ENCODE data around the gene BAIAP2L1.

BAIAP2L1 gene

DNA sequence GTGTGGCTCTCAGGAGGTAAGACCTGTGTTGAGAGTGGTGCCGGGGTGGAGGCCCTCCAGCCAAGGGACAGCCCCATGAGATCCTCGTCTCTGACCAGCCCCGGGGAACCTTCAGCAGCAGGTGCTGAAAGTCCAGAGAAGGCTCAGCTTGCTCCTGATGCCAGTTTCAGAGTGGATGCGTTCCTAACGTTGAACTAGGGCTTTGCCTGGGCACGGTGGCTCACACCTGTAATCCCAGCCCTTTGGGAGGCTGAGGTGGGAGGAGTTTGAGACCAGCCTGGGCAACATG lies 45.7 kb downstream of the BAIAP2L1 start:
- DNase-seq, result no peak

DNA sequence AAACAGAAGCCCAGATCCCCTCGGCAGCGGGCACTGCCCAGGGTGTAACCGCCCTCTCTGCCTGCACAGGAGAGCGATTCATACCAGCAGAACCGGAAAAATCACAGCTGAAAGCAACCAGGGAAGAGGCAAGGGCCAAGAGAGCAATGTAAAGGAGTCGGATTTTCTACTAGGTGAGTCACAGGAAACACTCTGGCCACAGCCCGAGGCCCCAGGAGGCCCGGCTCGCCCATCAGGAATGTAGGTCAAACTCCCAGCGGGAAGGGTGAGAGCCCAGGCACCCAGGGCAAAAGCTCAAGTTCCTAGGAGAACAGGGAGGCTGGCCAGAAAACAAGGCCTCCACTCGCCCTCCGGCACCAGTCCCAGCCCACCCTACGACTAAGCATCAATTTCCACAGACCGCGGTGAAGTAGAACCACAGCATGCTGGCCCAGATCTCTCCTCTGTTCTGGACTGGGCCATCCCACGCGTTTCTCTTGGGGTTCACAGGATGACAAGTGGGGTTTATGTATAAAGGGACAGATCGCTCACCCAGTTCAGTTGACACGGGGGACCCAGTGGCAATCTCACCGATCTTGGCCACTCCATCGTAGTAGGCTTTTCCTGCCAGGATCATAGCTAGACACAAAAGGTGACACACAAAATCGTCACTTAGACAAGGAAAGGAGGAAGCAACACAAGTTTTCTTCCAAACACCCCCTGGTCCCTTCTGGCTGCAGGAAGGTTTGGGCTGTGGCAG lies 46.2 kb downstream of the BAIAP2L1 start:
- no peak for DNase-seq

DNA sequence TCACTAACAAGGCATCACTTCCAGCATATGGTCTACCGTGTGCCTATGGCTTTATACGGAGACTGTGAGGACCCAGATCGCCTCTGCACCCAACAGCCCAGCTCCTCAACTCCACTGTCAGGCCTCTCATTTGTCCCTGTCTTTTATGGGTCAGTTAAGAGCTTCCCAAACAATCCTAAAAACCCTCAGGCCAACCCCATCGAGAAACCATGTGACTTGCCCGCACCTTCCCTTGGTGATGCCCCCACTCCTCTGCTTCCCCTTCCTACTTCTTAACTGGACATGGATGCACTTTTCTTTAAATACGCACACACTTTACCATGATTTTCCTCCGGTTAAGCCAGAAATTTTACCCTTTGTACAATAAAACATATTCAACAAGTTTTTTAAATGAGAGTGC lies 46.8 kb downstream of the BAIAP2L1 start:
- DNase-seq, result no peak

DNA sequence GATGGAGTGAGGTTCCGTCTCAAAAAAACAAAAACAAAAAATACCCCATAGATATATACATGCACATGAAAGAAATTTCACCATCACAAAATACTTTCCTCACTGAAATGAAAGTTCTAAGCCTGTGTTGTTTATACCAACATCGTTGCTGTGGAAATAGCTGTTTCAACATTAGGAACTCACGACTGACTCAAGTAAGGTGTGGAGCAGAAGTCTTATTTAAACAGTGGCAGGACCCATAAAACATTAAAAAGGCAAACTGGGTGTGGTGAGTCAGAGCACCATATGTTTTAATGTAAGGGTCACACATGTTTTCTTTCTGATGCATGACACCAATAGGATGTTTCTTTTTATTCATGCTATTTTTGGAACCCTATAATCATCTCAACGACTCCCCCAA lies 48.3 kb downstream of the BAIAP2L1 start:
- no peak for DNase-seq

DNA sequence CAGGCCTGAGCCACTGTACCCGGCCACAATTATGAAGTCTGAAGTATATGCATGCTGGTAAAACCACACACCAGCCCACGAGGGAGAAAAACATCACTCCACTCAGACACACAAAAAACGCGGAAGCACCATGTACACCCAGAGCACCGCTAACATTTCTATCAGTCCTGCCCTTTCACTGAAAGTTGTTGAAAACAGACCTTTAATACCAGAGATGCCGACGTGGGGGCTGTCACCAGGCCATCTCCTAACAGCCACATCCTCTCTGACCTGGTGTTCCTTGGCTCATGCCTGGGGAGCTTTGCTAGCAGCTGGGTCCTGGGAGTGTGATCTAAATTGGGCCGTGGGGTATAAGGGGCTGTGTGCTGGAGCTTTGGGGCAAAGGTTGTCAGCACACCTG lies 49.8 kb downstream of the BAIAP2L1 start:
- no peak for DNase-seq

DNA sequence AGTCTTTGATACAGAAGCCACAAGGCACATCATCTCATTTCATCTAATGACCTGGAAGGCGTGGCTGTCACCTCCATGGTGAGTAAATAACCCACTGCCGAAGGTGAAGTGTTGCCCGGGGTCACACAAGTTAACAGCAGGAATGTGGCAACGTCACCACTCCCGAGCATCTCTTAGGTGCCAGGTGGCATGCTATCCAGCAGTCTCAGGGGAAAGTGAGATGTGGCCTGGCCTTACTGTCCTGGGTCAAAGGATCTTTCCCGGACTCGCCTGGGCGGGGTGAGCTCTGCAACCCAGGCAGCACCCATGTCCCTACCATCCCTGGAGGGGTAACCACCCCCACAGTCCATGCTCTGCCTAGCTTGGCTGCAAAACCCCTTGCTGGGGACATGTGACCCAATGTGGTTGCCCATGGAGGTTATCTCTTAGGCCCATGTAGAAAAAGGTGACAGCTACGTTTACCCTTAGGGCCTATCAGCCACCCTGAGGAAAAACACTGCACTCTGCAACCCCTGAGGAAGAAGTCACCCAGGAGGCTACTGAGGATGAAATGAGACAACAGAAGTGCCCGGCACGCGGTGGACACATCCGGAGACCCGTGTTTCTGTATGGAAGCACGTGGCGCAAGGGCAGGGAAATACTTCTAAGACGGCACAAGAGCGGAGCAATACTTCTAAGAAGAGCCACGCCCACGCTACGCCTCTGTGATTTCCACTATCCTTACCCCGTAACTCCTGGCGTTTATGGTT lies 52.0 kb downstream of the BAIAP2L1 start:
- DNase-seq, result no peak

DNA sequence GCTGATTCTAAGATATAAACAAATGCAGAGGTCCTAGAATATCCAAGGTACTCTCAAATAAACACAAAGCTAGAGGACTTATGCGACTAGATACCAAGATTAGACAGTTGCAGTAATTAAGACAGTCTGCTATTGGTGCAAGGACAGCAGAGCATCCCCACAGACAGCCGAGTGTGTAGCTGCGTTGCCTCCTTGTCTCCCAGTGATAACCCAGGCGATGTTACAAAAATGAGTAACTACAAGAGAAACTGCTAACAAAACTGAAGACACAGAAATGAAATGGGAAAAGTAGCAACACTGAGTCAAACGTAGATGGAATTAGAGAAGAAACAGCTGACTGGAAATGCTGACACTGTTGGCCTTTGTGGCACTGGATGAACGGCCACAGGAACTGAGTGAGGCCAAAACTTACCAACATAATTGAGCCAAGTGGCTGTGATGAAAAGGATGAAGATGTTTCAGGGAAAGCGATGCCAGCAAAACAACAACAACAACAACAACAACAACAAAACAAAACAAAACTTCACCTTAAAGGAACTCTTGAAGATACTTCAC lies 54.3 kb downstream of the BAIAP2L1 start:
- DNase-seq, result no peak

DNA sequence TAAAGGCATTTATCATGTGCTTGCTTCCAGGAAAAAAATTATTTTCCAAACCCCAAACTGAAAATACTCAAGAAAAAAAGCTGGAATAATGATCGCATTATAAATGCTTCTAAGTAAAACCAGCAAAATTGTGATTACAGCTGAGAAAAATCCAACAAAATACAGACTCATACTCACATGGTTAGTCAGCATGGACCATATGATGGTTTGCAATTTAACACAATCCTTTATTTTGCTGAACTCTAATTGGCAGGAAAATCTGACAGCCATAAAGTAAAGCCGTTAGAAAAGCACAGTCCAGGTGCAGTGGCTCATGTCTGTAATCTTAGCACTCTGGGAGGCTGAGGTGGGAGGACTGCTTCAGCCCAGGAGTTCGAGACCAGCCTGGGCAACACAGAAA lies 59.8 kb downstream of the BAIAP2L1 start:
- no peak for DNase-seq

DNA sequence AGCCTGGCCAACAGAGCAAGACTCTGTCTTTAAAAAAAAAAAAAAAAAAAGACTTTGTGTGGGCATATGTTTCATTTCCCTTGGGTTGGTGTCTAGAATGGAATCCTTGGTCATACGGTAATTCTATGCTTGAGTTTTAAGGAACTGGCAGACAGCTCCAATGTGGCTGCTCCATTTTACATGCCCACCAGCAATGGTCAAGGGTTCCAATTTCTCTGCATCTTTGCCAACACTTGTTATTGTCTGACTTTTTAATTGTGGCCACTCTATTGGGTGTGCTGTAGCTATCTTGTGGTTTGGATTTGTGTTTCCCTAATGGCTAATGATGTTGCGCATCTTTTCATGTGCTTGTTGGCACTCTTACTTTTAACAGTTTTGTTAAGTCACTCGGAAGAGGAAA lies 61.8 kb downstream of the BAIAP2L1 start:
- no peak for DNase-seq

DNA sequence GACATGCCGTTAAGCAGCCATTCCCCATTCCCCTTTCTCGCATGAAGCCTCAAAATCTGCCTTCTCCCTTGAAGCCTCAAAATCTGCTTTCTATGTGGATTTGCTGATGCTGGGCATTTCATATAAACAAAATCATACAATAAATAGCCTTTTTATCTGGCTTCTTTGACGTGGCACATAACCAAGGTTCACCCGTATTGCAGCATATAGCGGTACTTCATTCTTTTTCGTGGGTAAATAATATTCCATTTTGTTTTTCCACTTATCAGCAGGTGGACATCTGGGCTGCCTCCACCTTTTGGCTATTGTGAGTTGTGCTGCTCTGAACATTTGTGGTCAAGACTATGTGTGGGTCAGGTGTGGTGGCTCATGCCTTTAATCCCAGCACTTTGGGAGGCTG lies 62.4 kb downstream of the BAIAP2L1 start:
- no peak for DNase-seq

DNA sequence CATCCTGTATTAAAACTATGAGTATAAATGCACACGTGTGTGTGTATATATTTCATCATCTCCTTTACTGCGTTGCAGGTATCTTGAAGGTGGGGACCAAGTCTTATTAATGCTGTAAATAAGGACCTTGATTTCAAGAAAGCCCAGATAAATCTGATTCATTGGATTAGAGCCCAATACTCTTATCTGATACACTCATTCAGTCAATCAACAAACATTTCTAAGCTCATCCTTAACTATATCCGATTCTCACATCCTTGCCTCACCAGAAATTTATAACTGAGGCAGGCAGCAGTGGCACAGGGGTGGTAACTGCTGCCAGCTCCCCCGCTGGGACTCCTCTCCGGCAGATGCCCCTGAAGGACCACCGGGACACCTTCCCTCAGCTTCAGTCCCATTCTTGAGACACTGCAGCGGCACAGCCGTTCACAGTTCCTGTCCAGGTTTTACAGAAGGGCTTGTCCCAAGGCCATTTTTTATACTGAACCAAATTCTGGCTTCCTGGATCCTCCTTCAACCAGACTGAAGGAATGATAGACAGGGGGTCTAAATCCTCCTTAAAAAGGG lies 65.4 kb downstream of the BAIAP2L1 start:
- DNase-seq, result no peak

DNA sequence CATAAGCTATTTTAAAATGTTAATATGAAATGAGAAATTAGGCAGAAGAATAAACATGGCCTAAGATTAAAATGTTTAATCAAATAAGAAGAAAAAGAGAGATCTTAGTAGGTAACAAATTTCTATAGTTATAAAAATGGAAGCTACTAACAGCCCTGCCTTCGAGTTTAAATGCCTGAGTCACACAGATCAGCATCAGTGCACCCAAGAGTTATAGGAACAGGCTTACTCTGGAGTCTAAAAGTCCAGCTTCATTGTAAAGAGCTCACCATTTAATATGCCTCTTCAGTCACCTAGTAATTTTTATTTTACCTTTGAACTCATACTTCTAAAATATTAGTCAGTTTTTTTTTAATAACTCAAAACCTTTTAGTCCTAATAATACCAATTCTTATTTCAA lies 66.8 kb downstream of the BAIAP2L1 start:
- DNase-seq, result no peak

DNA sequence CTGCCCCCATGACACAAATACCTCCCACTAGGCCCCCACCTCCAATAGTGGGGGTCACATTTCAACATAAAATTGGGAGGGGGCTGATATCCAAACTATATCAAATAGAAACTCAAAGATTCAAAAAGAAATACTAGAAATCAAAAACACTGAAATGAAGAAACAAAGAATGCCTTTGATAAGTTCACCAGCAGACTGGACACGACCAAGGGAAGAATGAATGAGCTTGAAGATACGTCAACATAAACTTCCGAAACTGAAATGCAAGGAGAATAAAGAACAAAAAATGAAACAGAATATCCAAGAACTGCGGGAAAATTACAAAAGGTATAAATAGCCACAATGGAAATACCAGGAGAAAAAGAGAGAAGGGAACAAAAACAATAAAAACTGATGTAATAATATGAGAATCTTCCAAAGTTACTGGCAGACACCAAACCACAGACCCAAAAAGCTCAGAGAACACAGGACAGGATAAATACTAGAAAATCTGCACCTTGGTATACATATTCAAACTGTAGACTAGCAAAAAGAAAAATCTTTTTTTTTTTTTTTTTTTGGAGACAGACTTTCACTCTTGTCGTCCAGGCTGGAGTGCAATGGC lies 69.9 kb downstream of the BAIAP2L1 start:
- no peak for DNase-seq

DNA sequence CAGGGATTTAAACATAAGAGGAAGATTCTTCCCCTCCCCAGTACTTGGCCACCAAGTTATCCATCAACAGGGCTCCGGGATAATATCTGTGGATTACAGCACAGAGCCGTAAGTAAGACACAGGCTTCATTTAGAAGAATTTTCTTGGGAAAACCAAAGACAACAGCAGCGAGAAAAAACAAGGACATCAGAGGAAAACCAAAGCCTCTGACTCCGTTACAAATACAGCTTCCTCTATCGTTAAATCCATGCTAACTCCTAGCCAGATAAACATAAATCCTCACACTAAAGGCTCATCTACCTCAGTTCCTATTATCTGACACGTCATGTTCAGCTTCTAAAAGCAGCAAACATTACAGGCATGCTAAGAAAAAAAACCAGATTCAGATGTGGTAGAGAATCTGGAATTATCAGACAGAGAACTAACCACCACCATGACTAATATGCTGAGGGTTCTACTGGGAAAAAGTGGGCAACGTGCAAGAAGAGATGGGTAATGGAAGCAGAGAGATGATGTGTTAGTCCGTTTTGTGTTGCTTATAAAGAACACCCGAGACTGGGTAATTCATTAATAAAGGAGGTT lies 71.0 kb downstream of the BAIAP2L1 start:
- no peak for DNase-seq

DNA sequence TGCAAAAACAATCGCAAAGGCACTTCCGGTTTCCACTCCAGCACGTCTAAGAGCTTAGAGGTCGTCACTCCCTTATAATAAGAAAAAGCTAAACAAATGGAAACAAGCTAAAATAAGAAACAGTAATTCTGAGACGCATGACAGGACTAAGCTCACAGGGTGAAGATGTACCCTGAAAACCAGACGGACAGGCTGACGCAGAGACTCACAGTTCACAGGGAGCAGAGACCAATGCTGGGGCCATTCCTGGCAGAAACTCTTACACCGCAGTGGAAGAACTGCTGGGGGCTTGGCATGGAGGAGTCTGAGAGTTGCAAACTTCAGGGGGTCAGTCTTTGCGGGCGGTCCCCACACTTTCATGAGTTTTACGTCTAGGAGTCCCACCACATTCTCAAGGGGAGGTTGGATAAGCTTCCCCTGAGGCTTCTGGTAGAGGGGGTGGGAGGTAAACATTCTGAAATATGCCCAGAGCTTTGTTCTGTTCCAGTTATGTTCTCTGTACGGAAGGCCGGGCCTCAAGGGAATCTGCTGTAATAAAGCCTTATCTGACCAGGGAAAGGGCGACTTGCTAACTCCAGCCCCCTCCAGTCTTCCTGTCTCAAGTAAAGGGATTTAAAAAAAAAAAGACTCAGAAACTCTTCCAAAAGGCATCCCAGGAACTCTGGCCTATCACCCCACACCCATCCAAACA lies 71.6 kb downstream of the BAIAP2L1 start:
- DNase-seq, result no peak

DNA sequence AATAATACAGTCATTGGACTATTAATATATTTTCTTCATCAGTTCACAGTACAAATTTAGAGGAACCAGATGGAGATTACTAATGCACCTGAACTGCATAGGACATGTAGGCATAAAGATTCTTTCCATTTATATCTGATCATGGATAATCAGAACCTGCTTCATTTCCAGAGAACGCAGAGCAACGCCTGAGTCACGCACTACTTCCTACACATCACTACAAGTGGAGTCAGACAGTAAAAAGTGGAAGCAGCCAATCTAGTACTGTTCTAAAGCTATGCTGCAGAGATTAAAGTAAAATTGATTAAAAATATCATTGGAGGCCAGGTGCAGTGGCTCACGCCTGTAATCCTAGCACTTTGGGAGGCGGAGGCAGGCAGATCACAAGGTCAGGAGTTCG lies 76.1 kb downstream of the BAIAP2L1 start:
- DNase-seq, result no peak

DNA sequence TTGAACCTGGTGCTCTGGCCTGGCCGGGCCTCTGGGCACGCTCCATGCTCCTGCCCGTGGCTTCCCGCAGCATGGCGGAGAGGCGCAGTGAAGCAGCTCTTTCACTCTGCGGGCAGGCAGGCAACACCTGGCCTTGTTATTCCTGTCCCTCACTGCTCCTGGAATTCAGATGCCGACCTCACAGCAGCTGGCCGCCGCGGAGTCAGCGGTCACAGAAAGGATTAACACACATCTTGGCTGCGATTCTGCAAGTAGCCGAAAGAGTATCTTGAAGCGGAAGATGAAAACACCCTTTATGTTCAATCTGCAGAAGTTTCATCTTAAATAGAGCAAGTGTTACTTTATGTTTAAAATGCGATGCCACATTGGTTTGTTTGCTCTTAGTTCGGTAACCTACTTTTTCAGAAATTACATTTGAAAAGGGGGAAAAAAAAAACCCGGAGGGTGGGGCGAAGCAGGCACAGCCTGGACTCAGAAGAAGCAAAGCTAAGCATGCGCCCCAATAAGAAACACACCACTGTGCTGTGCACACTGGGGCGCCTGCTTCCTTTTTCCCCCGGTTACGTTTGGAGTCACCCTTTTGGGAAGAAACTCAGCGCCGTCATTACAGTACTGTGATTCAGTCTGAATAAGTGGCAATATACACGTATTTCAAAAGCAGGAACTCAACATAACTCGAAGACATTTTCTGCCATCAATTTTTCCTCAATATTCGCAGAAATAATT lies 77.1 kb downstream of the BAIAP2L1 start:
- no peak for DNase-seq

DNA sequence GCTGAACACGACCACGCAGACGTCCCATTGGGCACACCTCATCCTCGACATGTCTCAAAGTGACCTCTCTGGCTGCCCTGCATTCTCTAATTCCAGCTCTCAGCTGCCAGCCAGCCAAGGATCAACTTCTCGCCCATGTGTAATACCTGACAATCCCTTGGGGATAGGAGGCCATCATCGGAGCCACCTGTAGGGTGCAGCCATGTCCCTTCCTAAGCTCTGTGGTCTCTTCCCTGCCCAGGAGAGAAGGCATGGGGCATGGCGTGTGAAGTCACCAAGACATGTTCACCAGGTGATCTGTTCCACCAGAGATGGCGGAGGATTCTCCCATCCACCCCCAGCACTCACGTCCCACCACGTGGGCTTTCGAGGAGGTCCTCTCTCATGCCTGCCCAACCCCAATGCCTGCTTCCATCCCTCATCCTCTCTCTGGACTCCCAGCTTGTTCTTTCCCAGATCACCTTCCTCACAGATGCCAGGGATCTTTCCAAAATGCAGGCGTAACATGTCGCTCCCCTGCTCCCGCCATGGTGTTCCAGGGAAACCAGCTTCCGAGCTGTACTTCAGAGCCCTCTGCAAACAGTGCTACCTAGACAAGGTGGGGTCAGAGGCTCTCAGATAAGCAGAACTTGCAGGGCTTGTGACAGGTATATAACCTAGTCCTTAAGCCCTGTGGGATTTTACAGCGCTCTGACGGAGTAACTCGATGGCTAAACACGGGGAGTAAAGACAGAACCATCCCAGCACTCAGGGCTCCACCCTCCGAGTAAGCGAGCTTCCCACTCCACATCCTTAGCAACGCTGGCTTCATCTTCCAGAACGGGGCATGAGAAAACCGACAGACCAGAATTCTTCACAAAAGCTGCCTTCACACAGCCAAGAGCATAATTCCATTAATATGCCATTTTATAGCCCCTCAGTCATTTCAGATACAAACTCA lies 78.3 kb downstream of the BAIAP2L1 start:
- DNase-seq, result no peak

DNA sequence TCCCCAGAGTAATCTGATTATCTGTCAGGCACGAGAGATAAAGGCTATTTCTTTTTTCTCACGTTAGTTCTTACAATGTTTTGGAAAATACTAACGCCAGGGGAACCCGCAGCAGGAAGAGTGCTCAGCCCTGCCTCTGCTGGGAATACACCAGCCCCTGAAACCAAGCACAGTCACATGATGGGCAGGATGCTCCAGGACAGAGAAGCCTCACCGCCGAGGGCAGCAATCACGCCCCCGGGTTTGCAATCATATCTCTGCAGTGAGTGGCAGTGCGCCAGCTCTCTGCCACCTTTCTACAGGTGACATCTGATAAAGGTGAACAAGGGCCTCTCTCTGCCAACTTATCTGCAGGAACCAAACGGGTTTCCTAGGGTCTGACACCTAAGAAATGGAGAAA lies 79.6 kb downstream of the BAIAP2L1 start:
- DNase-seq, result no peak

DNA sequence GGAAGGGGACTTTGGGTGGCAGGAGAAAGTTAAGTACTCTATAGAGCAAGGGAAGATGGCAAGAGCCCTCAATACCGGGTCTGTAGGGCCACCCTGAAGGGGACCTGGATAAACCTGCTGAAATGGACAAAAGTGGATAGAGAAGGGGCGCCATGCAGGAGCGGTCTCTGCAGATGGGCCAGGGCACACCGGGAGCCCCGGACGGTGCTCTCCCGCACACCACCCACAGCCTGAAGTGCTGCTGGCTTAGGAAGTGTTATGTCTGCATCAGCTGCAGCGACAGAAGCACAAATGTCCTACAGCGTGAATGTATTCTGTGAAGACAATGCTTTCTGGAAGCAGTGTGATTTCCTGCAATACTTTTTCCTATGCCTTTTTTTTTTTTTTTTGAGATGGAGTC lies 81.7 kb downstream of the BAIAP2L1 start:
- DNase-seq, result no peak
